Prostate gland (tissue), 2 donors: ENCODE measurements around the gene OTULIN.

Experiments
- POLR2A ChIP-seq: fragments of 450-650 bp; IDR thresholded peaks from one replicate; pipeline ENCODE4 v1.6.1; 2016; ENCODE audit warnings: antibody characterized with exemption, mild to moderate bottlenecking
- TF ChIP-seq, protein P1 (sequence below), 4 experiments: fragments of 200-600 bp in 2 of 4; fragments of 450-650 bp in 2 of 4; sonication (generic) in 2 of 4; IDR thresholded peaks; 1 replicate in 3 of 4; 2 replicates in 1 of 4; pipeline ENCODE4 v1.5.1; 2016 to 2019; ENCODE audit warnings: antibody characterized with exemption in 4 of 4, mild to moderate bottlenecking in 2 of 4, moderate library complexity in 2 of 4

DNA sequence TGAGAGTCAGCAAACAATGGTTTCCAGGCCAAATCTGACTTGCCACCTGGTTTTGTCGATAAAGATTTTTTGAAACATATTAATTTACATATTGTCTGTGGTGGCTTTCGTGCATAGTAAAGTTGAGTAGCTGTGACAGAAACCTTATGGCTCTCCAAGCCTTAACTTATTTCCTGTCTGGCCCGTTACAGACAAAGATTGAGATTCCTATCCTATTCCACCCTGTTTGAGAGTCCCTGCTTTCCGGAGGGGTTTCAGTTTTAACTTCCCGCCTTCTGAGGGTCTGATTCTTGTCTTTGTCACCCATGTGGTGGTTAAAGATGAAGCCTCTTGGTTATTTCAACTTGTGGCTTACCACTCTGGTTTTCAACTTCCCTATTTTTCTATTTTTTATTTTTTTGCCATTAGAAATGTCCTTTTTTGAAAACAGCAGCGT, 11.4 kb downstream of the OTULIN start:
- TF ChIP-seq, protein P1, sequence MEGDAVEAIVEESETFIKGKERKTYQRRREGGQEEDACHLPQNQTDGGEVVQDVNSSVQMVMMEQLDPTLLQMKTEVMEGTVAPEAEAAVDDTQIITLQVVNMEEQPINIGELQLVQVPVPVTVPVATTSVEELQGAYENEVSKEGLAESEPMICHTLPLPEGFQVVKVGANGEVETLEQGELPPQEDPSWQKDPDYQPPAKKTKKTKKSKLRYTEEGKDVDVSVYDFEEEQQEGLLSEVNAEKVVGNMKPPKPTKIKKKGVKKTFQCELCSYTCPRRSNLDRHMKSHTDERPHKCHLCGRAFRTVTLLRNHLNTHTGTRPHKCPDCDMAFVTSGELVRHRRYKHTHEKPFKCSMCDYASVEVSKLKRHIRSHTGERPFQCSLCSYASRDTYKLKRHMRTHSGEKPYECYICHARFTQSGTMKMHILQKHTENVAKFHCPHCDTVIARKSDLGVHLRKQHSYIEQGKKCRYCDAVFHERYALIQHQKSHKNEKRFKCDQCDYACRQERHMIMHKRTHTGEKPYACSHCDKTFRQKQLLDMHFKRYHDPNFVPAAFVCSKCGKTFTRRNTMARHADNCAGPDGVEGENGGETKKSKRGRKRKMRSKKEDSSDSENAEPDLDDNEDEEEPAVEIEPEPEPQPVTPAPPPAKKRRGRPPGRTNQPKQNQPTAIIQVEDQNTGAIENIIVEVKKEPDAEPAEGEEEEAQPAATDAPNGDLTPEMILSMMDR (IDR thresholded peaks at IDR 0.05): no peak
- no peak for TF ChIP-seq POLR2A
